Peyer's patch (tissue), 4 donors: ENCODE measurements around the gene PNPLA5.

Experiments
- POLR2A ChIP-seq, 2 donors: fragments of 450-650 bp; IDR thresholded peaks; one replicate each; pipeline ENCODE4 v1.5.1; 2017; ENCODE audit warnings: antibody characterized with exemption in 2 of 2, mild to moderate bottlenecking in 2 of 2, moderate library complexity in 2 of 2
- TF ChIP-seq, protein P1 (sequence below), 6 experiments: fragments of 450-650 bp in 4 of 6; fragments of 200-600 bp in 2 of 6; sonication (generic) in 1 of 6; IDR thresholded peaks; one replicate each; pipeline ENCODE4 v1.5.1; 2017 to 2019; ENCODE audit warnings: antibody characterized with exemption in 6 of 6, mild to moderate bottlenecking in 3 of 6, moderate library complexity in 1 of 6

DNA sequence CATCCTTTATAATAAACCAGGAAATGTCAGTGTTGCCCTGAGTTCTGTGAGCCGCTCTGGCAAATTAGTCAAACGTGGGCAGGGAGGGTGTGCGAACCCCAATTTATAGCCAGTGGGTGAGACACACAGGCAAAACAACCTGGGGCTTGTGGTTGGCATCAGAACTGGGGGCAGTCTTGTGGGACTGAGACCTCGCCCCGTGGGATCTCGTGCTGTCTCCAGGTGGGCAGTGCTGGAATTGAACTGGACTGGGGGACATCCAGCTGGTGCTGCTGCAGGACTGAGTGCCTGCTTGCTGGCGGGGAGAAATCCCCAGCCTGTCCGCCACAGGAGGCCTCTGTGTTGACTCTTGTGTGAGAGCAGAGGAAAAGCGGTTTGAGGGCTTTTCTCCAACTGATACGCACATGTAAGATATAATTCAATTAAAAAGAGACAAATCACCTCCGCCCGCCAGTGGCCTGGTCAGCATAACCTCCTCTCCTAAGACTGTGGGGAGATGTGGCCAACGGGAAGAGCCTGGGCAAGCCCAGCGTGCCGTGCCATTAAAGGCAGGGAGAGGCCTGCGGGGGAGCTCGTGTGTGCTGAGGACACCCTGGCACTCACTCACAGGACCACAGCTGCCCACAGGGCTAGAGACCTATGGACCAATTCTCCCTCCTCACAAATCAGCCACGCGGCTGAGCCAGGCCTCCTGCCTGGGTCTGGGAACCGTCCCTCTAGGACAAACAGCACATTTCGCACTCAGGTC lies 47.9 kb downstream of the PNPLA5 start:
- TF ChIP-seq POLR2A (IDR thresholded peaks at IDR 0.05): no peak
- TF ChIP-seq, protein P1, sequence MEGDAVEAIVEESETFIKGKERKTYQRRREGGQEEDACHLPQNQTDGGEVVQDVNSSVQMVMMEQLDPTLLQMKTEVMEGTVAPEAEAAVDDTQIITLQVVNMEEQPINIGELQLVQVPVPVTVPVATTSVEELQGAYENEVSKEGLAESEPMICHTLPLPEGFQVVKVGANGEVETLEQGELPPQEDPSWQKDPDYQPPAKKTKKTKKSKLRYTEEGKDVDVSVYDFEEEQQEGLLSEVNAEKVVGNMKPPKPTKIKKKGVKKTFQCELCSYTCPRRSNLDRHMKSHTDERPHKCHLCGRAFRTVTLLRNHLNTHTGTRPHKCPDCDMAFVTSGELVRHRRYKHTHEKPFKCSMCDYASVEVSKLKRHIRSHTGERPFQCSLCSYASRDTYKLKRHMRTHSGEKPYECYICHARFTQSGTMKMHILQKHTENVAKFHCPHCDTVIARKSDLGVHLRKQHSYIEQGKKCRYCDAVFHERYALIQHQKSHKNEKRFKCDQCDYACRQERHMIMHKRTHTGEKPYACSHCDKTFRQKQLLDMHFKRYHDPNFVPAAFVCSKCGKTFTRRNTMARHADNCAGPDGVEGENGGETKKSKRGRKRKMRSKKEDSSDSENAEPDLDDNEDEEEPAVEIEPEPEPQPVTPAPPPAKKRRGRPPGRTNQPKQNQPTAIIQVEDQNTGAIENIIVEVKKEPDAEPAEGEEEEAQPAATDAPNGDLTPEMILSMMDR (IDR thresholded peaks at IDR 0.05): no peak
